Pancreas (tissue), 10 donors: ENCODE data around the gene CTCF. TPM values are rescaled to one million over a fixed set of nuclear protein-coding genes. Genes with fewer than 3 reads are reported as not detected.

ENCODE experiments used
- ATAC-seq, 4 donors: fragments of 200-7000 bp; cut with Tn5 transposase; one replicate each; pipeline versions ENCODE4 v1.8.0 to v1.9.1; 2020; ENCODE audit warnings: mild to moderate bottlenecking in 4 of 4, moderate library complexity in 4 of 4
- DNase-seq, 6 donors: peaks; one replicate each; pipeline ENCODE4 v3.0.0-alpha.2; 2020
- FAIRE-seq: peaks from 2 replicates; lab custom pipeline; 2012; peaks lifted over from hg19 to GRCh38; lab: Jason Lieb, UNC
- H3K27ac ChIP-seq, 4 donors: fragments of 200-600 bp; sonication (generic); 1 replicate in 3 of 4; 2 replicates in 1 of 4; pipeline versions ENCODE4 v1.5.0 to v1.8.0; 2020
- H3K27me3 ChIP-seq, 4 donors: fragments of 200-600 bp; one replicate each; pipeline ENCODE4 v1.8.0; 2021
- H3K36me3 ChIP-seq, 3 donors: fragments of 200-600 bp; sonication (generic) in 1 of 3; one replicate each; pipeline versions ENCODE4 v1.5.0 to v1.8.0; 2020 to 2021
- H3K4me1 ChIP-seq, 3 donors: fragments of 200-600 bp; one replicate each; pipeline ENCODE4 v1.8.0; 2021
- H3K4me3 ChIP-seq, 4 donors: fragments of 200-600 bp; sonication (generic) in 2 of 4; one replicate each; pipeline versions ENCODE4 v1.5.0 to v1.8.0; 2020 to 2021
- H3K9me3 ChIP-seq, 4 donors: fragments of 200-600 bp; one replicate each; pipeline ENCODE4 v1.8.0; 2021
- WGBS, 2 donors: extraction: QIAGEN DNeasy Blood & Tissue Kit; methylation state at CpG; one replicate each; pipeline ENCODE4 v1.1.7; 2013; 5-methylcytosine and 5-hydroxymethylcytosine counted together
- intact Hi-C, 3 donors: fragments of 100-400 bp; cut with DNase I; formaldehyde crosslinking; loops; one replicate each; pipeline versions ENCODE4 v1.11.1 to v1.14.2; 2022
- polyA plus RNA-seq, 2 donors: library from polyadenylated mRNA; stranded (reverse); fragments of 200-250 nt; gene quantifications; one replicate each; pipeline ENCODE4 v1.2.3, GENCODE V29; 2013
- total RNA-seq, 6 donors: library from RNA; stranded (reverse); fragmentation: NEBNext Ultra II Directional in 4 of 6; extraction: Animal tissue kit (Norgen Biotek cat#: 25700) in 4 of 6; gene quantifications; one replicate each; pipeline versions ENCODE4 v1.2.1 to v1.2.4, GENCODE V29; 2021 to 2023
- TF ChIP-seq, protein P1 (sequence below), 4 donors: fragments of 200-600 bp; sonication (generic) in 3 of 4; IDR thresholded peaks; one replicate each; pipeline versions ENCODE4 v1.5.0 to v1.8.0; 2021; ENCODE audit warnings: antibody characterized with exemption in 4 of 4
- donor health status: healthy with polysubstance abuse.
- donor health status: DM: no; HTN: no; CAD: no; lungs with moderate emphysema.
- donor health status: DM: no; HTN: no; CAD: no.
- donor health status: control.
- donor health status: control.
- donor health status: Bipolar disorder and iron deficiency.
- donor health status: DM: yes; HTN: yes; CAD: no.
- donor health status: DM: no; HTN: no; CAD: no.
- donor health status: DM: no; HTN: no; CAD: no.
- donor health status: DM: yes; HTN: yes; CAD: no.

Gene CTCF
- total and polyA plus RNA-seq, 8 donors, result 13.3 to 25.2 (median 17.0) TPM

- ATAC-seq (no peak), DNase-seq (peak in 2 of 6 donors; percentile 4 to 15), FAIRE-seq (no peak)
- Histone ChIP-seq H3K36me3 (no peaks in the 10 kb centered on the region), H3K27me3 (no peaks in the 10 kb centered on the region), H3K4me3 (no peak overlapping the region), H3K4me1 (peaks cover 9 to 21% (median 13%) of the 10 kb centered on the region in 3 donors), H3K27ac (peak overlapping the region in 1 of 4 donors; percentile 82), H3K9me3 (no peaks in the 10 kb centered on the region)
- TF ChIP-seq, protein P1, sequence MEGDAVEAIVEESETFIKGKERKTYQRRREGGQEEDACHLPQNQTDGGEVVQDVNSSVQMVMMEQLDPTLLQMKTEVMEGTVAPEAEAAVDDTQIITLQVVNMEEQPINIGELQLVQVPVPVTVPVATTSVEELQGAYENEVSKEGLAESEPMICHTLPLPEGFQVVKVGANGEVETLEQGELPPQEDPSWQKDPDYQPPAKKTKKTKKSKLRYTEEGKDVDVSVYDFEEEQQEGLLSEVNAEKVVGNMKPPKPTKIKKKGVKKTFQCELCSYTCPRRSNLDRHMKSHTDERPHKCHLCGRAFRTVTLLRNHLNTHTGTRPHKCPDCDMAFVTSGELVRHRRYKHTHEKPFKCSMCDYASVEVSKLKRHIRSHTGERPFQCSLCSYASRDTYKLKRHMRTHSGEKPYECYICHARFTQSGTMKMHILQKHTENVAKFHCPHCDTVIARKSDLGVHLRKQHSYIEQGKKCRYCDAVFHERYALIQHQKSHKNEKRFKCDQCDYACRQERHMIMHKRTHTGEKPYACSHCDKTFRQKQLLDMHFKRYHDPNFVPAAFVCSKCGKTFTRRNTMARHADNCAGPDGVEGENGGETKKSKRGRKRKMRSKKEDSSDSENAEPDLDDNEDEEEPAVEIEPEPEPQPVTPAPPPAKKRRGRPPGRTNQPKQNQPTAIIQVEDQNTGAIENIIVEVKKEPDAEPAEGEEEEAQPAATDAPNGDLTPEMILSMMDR (IDR thresholded peaks at IDR 0.05), result no peak
- WGBS, 2 donors, result 27 to 38% methylated on average over 4 of the region's 4 CpGs
- intact Hi-C loops, result loop anchor here in 1 of 3 donors (10.0 kb wide), 1 partner anchor 252 kb away; no protein-coding TSS in a partner anchor
Measured at GRCh38 chr16:67672306-67672705, 110.0 kb downstream of the CTCF start.

GRCh38 chr16:67672739-67673662 lies 110.7 kb downstream of the CTCF start:
- Histone ChIP-seq H3K27ac (peak overlapping the region; percentile 25 to 88 (median 60)), H3K36me3 (no peaks in the 10 kb centered on the region), H3K4me1 (peaks cover 5 to 16% (median 9%) of the 10 kb centered on the region in 3 donors), H3K9me3 (no peaks in the 10 kb centered on the region), H3K4me3 (no peak overlapping the region), H3K27me3 (no peaks in the 10 kb centered on the region)
- TF ChIP-seq, protein P1 (IDR thresholded peaks at IDR 0.05), result peak; percentile 33 to 70 (median 58)
- intact Hi-C loops, result loop anchor here in 1 of 3 donors (10.0 kb wide), 1 partner anchor 252 kb away; no protein-coding TSS in a partner anchor
- ATAC-seq, result peak in 3 of 4 donors; percentile 47 to 67 (median 60)
- DNase-seq, result peak in 5 of 6 donors; percentile 49 to 69 (median 64)
- FAIRE-seq, result no peak
- 48 to 50% methylated on average over 13 of the region's 13 CpGs for WGBS, 2 donors

GRCh38 chr16:67673712-67674580 lies 111.6 kb downstream of the CTCF start:
- Histone ChIP-seq H3K27ac (peak overlapping the region; percentile 25 to 88 (median 60)), H3K27me3 (no peaks in the 10 kb centered on the region), H3K4me1 (peaks cover 5 to 16% (median 9%) of the 10 kb centered on the region in 3 donors), H3K9me3 (no peaks in the 10 kb centered on the region), H3K36me3 (no peaks in the 10 kb centered on the region), H3K4me3 (no peak overlapping the region)
- WGBS, 2 donors, result 54 to 59% methylated on average over 21 of the region's 21 CpGs
- DNase-seq (peak in 5 of 6 donors; percentile 62 to 77 (median 71)), ATAC-seq (peak; percentile 44 to 79 (median 74)), FAIRE-seq (no peak)
- TF ChIP-seq, protein P1 (IDR thresholded peaks at IDR 0.05), result no peak
- intact Hi-C loops, result loop anchor here in 1 of 3 donors (10.0 kb wide), 1 partner anchor 251 kb away; no protein-coding TSS in a partner anchor

GRCh38 chr16:67674851-67675578 lies 112.7 kb downstream of the CTCF start:
- H3K4me1 ChIP-seq, result peaks cover 5 to 16% (median 9%) of the 10 kb centered on the region in 3 donors
- H3K4me3 ChIP-seq, result no peak overlapping the region
- WGBS, 2 donors, result 92 to 95% methylated on average over 28 of the region's 28 CpGs
- H3K36me3 ChIP-seq, result no peaks in the 10 kb centered on the region
- H3K27ac ChIP-seq, result peak overlapping the region in 3 of 4 donors; percentile 25 to 88 (median 82)
- no peaks in the 10 kb centered on the region for H3K27me3 ChIP-seq
- FAIRE-seq (no peak), DNase-seq (peak in 2 of 6 donors; percentile 14 to 58), ATAC-seq (peak in 2 of 4 donors; percentile 39 to 43)
- TF ChIP-seq, protein P1 (IDR thresholded peaks at IDR 0.05), result no peak
- no peaks in the 10 kb centered on the region for H3K9me3 ChIP-seq
- intact Hi-C loops, result loop anchor here in 1 of 3 donors (10.0 kb wide), 1 partner anchor 250 kb away; no protein-coding TSS in a partner anchor
